CD1c-positive myeloid dendritic cell (primary cell): ENCODE data around the gene IP6K3.

Experiments used
- DNase-seq: peaks from one replicate; pipeline ENCODE4 v3.0.0-alpha.2; 2016; ENCODE audit errors: extremely low spot score

IP6K3 gene

DNA sequence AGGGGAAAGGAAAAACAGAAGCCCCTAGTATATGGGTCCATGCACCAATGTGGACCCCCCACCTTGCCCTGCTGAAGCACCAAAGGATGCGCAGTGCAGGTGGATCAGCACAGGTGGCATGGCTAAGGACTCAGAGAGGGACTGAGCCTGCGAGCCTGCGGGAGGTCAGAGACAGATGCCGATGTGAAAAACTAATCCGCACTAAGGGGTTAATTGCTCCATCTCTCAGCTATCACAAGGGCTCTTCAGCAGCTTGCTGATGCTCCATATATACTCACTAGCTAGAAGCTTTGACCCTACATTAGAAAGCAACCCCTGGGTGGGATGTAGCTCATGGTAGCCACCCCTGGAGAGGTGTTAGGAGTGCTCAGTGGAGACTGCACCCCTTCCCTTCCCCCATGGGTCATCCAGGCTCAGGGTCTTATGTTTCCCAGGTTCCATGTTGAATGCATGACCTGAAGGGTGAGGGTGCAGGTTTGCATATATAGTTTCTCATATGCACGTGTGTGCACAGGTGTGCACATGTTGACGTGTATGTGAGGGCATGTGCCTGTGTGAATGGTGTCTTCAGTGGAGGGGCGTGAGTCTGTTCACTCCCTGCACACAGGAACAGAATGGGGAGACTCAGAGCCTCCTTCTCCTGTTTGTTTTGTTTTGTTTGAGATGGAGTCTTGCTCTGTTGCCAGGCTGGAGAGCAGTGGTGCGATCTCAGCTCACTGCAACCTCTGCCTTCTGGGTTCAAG is 13.4 kb upstream of the IP6K3 start:
- no peak for DNase-seq

DNA sequence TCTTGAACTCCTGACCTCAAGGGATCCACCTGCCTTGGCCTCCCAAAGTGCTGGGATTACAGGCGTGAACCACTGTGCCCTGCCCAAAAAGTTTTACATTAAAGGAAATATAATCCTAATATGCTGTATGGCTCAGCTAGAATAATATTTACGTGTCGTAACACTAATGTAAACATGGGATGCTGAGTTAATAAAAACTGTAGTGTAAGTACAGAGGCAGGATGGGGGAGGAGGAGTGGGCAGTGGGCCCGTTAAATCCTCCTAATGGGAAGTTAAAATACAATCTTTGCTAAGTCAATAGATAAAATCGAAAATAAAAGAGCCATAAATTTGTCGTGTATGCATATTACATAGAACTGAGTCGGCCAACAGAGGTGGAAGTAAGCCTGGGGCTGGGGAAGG is 12.1 kb upstream of the IP6K3 start:
- DNase-seq: no peak

DNA sequence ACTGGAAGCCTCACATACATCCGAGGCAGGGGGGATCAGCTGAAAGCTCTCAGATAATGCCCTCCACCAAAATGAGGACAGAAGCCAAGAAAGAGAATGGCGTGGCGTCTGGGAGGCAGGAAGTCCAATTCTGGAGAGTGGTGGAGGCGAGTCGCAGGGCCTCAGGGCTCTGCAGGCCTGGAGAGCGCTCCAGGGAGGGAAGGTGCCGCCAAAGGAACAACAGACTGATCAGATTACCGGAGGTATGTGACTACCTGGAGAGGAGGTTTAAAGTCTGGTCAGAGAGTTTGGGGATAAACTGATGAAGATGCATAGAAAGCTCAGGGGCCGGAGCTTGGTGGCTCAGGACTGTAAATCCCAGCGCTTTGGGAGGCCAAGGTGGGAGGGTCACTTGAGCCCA is 11.2 kb upstream of the IP6K3 start:
- DNase-seq: no peak

DNA sequence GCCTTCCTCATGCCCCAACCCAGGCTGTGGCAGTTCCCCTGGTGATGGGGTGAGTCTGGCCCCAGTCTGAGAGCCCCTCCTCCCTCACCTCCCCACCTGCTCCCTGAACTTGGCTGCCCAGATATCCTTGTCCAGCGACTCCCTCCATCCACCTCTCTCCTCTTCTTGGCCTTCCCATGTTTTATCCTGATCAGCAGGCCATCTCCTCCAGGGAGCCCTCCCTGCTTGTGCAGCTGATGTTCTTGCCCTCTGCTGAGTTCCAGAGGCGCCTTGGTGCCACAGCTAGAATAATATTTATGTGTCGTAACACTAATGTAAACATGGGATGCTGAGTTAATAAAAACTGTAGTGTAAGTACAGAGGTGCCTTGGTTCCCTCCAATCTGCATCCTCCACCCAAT is 10.4 kb upstream of the IP6K3 start:
- no peak for DNase-seq

DNA sequence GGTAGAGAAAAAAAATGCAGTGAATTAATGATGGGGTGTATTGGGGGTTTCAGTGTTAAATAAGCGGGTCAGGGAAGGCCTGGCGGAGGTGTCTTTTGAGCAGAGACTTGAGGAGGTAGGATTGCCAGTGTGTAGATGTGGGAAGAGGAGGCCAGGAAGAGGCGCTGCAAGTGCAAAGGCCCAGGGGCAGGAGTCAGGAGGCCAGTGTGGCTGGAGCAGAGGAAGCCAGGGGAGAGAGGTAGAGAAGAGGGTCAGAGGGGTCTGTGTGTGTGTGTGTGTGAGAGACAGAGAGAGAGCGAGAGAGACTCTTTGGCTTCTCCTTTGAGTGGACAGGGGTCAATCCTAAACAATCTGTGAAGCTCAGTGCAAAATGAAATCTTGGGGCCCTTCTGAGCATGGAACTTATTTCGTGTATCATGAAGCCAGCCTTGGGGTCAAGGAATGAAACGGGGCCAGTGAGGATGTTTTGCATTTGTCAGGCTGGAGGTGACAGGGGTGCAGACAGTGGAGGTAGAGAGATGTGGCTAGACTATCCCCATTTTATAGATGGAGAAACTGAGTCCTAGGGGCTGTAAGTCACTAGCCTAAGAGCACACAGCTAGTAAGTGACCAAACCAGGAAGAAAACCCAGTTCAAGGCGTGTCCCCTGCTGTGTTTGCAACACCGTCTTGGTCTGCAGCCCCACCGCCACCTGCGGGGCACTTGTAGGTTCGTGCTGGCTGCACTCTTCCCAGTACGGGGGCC is 9.7 kb upstream of the IP6K3 start:
- DNase-seq: no peak

DNA sequence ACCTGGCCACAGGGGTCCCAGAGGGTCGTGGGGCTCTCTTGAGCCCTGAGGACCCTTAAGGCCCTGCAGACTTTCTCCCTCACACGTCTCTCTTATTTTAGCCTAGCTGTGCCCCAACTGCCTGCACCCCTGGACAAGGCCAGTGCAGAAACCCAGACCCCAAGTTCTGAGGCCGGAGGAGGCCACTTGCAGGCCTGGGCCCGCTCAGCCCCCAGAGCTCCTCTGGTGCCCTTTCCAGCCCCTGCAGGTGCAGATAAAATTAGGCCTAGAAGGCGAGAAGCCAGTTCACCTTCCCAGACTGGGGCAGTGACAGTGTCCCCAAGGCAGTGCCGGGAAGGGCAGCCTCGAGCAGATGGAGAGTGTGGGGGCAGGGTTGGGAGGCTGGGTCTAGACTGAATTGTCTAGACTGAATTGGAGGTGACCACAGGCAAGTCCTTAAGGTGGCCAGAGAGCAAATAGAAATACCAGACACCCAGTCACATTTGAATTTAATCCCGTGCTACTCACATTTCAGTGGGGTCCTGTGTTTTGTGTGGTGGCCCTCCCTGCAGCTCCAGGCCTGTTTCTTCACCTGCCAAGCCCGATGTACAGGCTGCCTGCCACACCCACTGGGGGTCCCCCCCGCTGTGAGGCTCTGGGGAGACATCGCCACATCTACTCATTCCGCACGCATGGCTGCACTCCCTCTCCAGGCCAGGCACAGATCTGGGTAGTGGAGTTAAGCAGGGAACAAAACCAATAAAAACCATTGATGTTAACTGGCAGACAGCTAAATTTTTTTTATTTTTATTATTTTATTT is 8.6 kb upstream of the IP6K3 start:
- no peak for DNase-seq

DNA sequence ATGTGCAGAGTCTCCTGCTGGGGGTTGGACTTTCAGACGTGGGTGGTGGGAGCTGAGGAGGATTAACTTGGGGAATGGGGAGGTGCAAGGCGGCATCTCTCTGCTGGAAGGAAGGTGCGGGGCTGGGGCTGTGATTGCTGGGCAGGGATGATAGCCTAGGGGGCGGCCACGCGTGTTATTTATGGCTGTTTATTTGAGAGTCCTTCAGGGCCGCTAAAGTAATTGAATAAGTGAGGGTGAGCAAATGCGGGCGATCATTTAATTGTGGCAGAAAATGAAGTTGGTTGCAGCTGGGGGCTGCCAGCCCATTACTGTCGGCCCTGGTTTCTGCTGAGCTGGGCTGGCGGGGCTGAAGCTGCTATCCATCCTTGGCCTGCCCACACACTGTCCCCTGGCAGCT is 7.5 kb upstream of the IP6K3 start:
- DNase-seq: no peak

DNA sequence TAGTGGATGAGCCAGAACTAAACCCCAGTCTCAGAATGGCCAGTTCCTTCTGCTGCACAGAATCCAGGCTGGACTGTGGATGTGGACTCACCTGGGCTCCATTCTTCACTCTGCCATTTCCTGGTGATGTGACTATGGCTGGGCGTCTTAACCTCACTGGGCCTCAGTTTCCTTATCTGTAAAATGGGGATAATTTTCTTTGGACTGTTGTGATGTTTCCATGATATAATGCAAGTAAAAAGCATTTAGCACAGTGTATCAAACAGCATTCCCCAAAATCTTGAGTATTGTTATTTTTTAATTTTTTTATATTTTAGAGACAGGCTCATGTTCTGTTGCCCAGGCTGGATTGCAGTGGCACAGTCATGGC is 5.9 kb upstream of the IP6K3 start:
- DNase-seq: no peak

DNA sequence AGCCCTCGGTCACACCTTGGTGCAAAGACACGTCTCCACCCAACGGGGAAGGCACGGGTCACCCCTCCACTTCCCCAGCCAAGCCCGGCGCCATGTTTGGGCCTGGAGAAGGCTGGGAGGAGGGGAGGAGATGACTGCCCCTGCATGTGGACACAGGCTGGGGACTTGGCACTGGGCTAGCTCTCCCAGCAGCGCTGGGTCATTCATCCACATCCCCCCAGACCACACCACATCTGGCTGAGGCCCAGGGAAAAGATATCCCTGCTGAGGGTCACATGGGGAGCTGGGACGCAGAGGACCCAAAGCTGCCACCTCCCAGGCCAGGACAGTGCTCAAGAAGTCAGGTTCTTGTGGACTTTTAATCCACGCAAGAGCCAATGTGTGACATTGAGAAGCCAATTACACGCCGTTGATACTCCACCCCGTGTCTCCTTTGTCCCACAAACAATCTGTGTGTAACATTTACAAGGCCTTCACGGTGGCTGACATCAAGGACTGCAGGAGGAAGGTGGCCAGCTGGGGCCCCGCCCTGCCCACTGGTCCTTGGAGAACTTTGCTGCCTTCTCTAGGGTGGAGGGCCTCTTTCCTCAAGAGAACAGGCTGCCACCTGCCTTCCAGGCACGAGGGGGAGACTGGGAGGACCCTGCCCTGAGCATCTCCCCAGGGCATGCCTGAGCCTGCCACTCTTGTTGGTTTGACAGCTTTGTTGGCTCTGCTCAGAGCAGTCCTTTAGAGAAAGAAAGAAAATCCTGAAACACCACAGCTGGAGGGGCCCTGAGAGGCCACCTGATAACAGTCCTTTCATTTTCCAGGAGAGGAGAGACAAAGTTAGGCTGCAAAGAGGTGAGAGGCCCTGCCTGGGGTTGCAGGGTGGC is 5.3 kb upstream of the IP6K3 start:
- no peak for DNase-seq

DNA sequence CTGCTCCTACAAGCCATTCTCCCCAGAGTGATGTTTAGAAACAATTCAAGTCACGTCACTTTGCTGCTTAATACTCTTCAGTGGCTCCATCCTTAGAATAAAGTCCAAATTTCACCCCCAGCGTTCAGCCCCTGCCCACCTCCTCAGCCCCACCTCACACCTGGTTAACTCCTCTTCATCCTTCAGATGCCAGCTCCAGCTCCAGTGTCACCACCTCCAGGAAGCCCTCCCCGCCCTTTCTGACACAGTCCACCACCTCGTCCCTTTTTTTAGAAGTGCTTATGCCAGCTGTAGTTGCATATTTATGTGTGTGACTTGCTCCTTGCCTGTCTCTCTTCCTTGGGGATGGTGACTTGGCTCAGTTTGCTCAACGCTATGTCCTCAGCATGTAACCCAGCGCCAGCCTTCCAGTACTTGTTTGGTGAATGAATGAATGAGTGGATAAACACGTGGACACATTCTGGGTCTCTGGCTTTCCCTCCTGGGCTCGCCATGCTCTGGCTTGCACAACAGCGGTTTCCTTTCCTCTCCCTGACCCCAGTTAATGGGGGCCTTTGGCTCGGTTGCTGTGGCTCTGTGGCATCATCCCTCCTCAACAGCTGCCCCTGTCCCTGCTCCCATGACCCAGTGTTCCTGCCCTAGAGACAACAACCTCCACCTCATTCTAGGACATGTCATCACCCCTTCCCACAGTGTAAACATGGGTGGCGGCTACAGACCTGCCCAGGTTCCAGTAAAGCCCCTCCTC is 3.7 kb upstream of the IP6K3 start:
- no peak for DNase-seq

DNA sequence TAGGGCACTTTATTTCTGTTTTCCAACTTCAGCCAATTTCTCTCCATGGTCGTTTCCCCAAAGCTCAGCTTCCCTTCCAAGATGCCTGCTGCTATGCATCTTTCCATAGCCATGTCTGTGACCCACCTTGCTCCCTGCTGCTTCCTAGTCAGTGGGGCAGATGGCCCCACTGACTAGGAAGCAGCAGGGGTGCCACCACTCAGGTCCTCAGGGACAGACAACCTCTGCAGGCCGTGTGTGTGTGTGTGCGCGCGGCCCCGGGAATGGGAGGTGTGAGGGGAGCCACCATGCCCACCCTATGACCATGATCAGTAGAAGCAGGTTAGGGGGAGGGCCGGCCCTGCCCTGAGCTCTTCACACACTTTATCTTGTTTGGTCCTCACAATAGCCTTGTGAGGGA is 2.7 kb upstream of the IP6K3 start:
- no peak for DNase-seq

DNA sequence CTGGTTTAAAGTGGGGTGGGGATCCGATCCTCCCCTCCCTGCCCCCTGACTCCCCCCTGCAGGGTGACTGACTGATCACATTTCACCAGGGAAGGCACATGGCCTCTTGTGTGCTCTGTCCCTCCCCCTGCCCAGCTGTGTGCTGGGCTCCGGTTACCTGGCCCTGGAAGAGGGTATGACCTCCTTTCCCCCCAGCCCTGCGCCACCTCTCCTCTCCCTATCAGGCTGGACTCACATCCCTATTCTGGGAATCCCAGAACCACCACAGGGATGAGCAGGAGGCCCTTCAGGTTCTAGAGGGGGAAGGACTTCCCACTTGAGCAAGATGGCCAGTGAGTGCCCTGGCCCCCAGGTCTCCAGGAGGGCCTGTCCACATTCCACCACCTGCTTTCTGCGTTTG is 2.1 kb upstream of the IP6K3 start:
- no peak for DNase-seq

DNA sequence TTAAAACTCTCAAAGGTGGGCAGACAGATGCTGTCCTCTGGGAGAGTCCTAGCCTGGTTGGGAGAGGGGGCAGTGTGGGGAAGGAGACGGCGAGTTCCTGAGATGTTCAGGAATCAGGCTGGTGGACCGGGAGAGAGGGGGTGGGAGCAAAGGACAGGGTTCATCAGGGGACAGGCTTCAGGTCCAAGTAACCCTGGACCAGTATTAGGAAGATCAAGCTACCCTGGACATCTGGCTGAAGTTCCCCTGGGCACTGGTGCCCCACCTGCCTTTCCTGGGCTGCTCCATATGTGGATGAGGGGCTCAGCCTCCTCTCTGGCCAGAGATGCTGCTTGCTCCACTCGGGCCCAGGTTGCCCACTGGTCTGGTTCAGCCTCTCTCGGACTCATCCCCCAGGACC is 1.1 kb upstream of the IP6K3 start:
- no peak for DNase-seq

DNA sequence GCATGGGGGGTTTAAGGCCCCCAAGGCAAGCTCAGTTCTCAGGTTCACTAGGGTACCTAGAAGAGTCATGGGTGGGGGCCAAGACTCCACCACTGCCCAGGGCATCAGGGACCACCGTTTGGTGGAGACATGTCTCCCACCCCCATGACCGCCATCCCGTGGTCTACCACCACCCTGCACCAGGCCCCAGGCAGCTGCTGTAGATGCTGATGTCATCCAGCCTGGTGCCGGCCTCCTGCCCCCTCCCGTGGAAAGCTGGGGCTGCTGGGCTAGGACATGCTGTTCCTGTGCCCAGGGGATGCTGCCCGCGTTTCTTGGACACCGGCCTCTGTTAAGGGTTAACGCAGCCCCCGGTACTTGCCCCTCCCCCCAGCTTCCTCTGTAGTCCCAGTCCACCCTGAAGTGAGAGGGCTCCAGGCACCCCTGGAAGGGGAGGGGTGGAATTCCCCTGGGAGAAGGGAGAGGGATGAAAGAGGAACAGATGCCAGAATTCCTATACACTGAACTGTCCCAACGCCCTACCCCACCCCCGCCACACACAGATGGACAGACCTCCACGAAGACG is 587 bp downstream of the IP6K3 start:
- no peak for DNase-seq

DNA sequence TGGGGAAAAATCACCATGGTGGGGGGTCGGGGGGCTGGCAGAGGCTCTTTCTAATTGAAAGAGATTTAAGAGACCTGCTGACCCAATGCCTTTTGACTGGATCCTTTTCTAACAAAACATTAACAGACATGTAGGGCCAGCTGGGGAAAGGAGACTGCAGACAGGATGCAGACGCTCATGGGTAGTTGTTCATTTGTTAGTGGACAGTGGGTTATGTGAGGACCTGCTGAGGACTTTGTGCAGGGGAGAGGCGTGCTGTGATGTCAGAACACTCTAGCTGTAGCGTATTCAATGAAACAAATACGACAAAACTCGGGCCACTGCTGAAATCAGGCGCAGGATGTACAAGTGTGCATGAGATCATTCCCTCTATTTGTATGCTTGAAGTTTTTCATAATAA is 1.2 kb downstream of the IP6K3 start:
- no peak for DNase-seq

DNA sequence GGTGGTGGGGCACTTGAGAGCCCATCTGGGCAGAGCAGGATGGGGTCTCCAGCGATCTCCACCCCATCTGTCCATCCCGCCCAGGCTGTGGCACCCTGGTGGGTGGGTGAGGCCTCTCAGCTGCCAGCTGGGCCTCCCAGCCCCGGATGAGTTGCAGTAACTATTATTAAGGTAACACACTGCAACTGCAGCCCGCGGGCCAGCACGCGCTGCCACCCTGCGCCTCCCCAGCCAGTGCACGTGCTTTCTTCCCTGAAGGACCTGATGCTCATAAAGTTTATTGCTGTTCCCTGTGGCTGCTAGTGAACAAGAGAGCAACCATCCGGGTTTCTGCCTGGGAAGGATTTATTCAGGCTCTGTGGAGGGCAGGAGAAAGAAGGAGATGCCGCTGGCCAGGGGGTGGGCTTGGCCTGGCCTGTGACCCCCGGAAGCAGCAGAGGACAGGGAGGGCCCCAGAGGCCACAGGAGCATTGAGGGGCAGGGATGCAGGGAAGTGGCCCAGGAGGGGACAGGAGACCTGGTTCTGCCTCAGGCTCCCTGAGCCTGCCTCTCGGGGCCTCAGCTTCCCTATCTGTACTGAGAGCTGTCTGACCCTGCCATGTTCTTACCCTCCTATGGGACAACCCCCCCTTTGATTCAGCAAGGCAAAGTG is 1.7 kb downstream of the IP6K3 start:
- no peak for DNase-seq

DNA sequence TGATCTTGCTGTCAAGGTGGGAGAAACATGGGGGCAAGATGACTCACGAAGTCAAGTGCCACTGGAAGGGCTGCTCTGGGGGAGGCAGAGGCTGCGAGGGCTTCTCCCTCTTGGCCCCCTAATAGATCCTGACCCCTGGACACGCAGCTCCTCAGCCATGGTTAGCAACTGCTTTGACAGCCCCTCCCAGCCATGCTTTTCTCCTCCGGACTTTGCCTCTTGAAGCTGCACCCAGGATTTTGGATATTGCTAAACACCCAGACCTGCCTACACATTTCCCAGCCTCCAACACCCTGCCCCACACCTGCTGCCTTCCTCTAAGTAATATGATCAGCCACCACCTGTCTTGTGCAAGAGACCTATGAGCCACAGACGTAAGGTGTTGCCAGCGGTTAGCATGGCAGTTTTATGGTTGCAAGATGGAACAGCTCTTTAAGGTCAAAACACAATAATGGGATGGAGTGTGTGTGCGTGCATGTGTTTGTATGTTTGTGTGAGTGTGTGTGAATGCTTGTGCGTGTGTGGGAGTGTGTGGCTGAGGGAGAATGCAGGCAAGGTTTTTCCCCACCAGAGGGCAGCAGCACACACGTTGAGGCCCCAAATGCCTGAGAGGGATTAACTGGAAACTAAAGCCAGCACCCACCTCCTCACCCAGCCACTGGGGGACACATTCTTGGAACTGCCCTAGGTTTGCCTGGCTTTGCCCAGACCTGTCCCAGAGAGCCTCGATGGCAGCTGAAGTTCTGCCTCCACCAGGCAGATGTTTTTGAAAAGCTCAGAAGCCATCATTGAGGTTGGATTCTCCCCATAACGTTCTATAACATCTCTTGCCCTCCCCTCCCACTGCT is 2.5 kb downstream of the IP6K3 start:
- peak; percentile 74 for DNase-seq

DNA sequence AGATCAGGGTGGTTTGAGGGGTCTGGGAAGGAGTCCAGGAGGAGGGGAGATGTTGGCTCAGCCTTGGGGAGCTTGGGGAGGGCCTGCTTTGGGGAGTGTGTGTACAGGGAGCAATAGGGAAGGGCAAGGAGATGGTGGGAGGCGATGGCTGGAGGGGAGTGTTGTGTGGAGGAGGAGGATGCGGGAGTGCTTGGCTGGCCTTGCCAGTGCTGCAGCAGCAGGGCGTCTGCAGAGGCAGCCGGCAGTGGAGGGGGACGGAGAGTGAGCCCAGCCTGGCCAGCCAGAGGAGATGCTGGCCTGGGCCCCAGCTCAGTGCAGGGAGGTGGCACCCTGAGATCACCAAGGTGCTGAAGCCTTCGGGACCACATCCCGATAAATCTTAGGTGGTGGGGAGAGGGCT is 3.9 kb downstream of the IP6K3 start:
- DNase-seq: no peak

DNA sequence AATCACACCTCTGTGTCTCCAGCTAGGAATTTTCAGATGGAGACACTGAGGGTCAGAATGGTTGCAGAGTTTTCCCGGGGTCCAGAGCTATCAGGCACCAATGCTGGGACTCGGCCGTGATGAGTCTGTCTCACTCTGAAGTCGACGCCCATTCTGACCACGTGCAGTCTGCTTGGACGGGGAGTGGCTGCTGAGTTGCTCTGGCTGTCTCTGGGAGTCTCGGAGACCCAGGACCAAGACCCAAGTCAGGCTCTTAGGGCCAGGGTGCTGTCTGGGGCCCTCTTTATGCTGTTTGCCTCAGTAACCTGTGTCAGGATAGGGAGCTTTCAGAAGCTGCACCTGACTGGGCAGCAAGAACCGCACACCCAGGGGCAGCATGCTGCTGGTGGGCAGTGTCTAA is 4.6 kb downstream of the IP6K3 start:
- DNase-seq: no peak
